Erythroblast (primary cell): ENCODE data around the gene TOMM5.

ENCODE experiments used
- GATA1 ChIP-seq: IDR thresholded peaks from 2 replicates; pipeline ENCODE4 v1.6.1; 2011; ENCODE audit warnings: low read depth, mild to moderate bottlenecking, control low read depth, low read length, moderate library complexity
- POLR2A ChIP-seq: IDR thresholded peaks from 2 replicates; pipeline ENCODE4 v1.6.1; 2011; ENCODE audit warnings: mild to moderate bottlenecking, low read length

- TF ChIP-seq POLR2A (no peak), GATA1 (no peak)
These were observed 41.6 kb downstream of the TOMM5 start for GRCh38 chr9:37550781-37551180.
